GM21381 (cell line): ENCODE results near the gene DPP10.

Experiments
- ATAC-seq: cut with Tn5 transposase; IDR thresholded peaks from one replicate; pipeline ENCODE4 v1.9.1; 2021; ENCODE audit warnings: mild to moderate bottlenecking, moderate library complexity; ENCODE audit not compliant: unreplicated experiment

Gene DPP10

GRCh38 chr2:115105966-115106365 lies 663.5 kb downstream of the DPP10 start:
- ATAC-seq = no peak

- no peak for ATAC-seq
Measured at GRCh38 chr2:115115135-115115534, 672.7 kb downstream of the DPP10 start.

GRCh38 chr2:115118306-115118705 lies 675.9 kb downstream of the DPP10 start:
- ATAC-seq = no peak

GRCh38 chr2:115119086-115119485 lies 676.6 kb downstream of the DPP10 start:
- ATAC-seq = no peak

GRCh38 chr2:115122701-115123100 lies 680.3 kb downstream of the DPP10 start:
- no peak for ATAC-seq

- no peak for ATAC-seq
Measured at GRCh38 chr2:115124817-115125216, 682.4 kb downstream of the DPP10 start.

GRCh38 chr2:115129536-115129935 lies 687.1 kb downstream of the DPP10 start:
- no peak for ATAC-seq

GRCh38 chr2:115160531-115161080 lies 718.2 kb downstream of the DPP10 start:
- no peak for ATAC-seq

GRCh38 chr2:115161081-115161770 lies 718.8 kb downstream of the DPP10 start:
- no peak for ATAC-seq

GRCh38 chr2:115161771-115162493 lies 719.5 kb downstream of the DPP10 start:
- ATAC-seq = no peak

- ATAC-seq = no peak
Measured at GRCh38 chr2:115162494-115163293, 720.3 kb downstream of the DPP10 start.

GRCh38 chr2:115163572-115163971 lies 721.1 kb downstream of the DPP10 start:
- no peak for ATAC-seq

- no peak for ATAC-seq
Measured at GRCh38 chr2:115165529-115166109, 723.2 kb downstream of the DPP10 start.

GRCh38 chr2:115168457-115168856 lies 726.0 kb downstream of the DPP10 start:
- ATAC-seq = no peak

GRCh38 chr2:115169814-115170213 lies 727.4 kb downstream of the DPP10 start:
- no peak for ATAC-seq

- ATAC-seq = no peak
Measured at GRCh38 chr2:115171751-115172150, 729.3 kb downstream of the DPP10 start.

GRCh38 chr2:115174651-115175050 lies 732.2 kb downstream of the DPP10 start:
- ATAC-seq = no peak

GRCh38 chr2:115183144-115183543 lies 740.7 kb downstream of the DPP10 start:
- no peak for ATAC-seq

- no peak for ATAC-seq
Measured at GRCh38 chr2:115190459-115190858, 748.0 kb downstream of the DPP10 start.

- ATAC-seq = no peak
Measured at GRCh38 chr2:115194623-115195022, 752.2 kb downstream of the DPP10 start.

- ATAC-seq = no peak
Measured at GRCh38 chr2:115196587-115196986, 754.1 kb downstream of the DPP10 start.
